GM23338 (cell line): Measurements from ENCODE around the gene VWA5A. TPM values are rescaled to one million over a fixed set of nuclear protein-coding genes. Genes with fewer than 3 reads are reported as not detected.

Source experiments
- ATAC-seq: fragments of 200-7000 bp; cut with Tn5 transposase; 3 replicates; pipeline ENCODE4 v1.9.1; 2020
- DNase-seq: peaks from one replicate; pipeline ENCODE4 v3.0.0-alpha.2; 2015; ENCODE audit warnings: low spot score
- H2AFZ ChIP-seq: fragments of 200-600 bp; sonication (generic); 2 replicates; pipeline ENCODE4 v1.8.0; 2016; ENCODE audit warnings: antibody characterized with exemption, mild to moderate bottlenecking, moderate library complexity
- H3F3A ChIP-seq: fragments of 200-600 bp; sonication (generic); replicated peaks from 2 replicates; pipeline ENCODE4 v1.8.0; 2017; ENCODE audit warnings: antibody characterized with exemption, mixed run types, low read depth
- H3K27ac ChIP-seq: fragments of 200-600 bp; sonication (generic); 2 replicates; pipeline ENCODE4 v1.6.1; 2016; ENCODE audit warnings: low read depth
- H3K27me3 ChIP-seq: fragments of 200-600 bp; sonication (generic); 2 replicates; pipeline ENCODE4 v1.8.0; 2016; ENCODE audit warnings: mild to moderate bottlenecking, mixed run types, moderate library complexity; ENCODE audit not compliant: insufficient read depth
- H3K36me3 ChIP-seq: fragments of 200-600 bp; sonication (generic); 2 replicates; pipeline ENCODE4 v1.8.0; 2016; ENCODE audit warnings: mild to moderate bottlenecking; ENCODE audit not compliant: insufficient read depth
- H3K4me1 ChIP-seq: fragments of 200-600 bp; sonication (generic); 2 replicates; pipeline ENCODE4 v1.8.0; 2016; ENCODE audit warnings: mild to moderate bottlenecking, moderate library complexity; ENCODE audit not compliant: insufficient read depth
- H3K4me2 ChIP-seq: fragments of 200-600 bp; sonication (generic); 2 replicates; pipeline ENCODE4 v1.7.1; 2017; ENCODE audit warnings: mixed run types
- H3K4me3 ChIP-seq: fragments of 200-600 bp; sonication (generic); 2 replicates; pipeline ENCODE4 v1.6.1; 2016; ENCODE audit warnings: mixed run types
- H3K79me2 ChIP-seq: fragments of 200-600 bp; sonication (generic); replicated peaks from 2 replicates; pipeline ENCODE4 v1.8.0; 2017; ENCODE audit warnings: mild to moderate bottlenecking; ENCODE audit not compliant: insufficient read depth
- H3K9me2 ChIP-seq: fragments of 200-600 bp; sonication (generic); 2 replicates; pipeline ENCODE4 v1.8.0; 2017; ENCODE audit not compliant: insufficient read depth
- H4K20me1 ChIP-seq: fragments of 200-600 bp; sonication (generic); replicated peaks from 2 replicates; pipeline ENCODE4 v1.8.0; 2017; ENCODE audit warnings: mild to moderate bottlenecking; ENCODE audit not compliant: insufficient read depth
- H3K27ac Mint-ChIP-seq: 2 replicates; pipeline ENCODE4 v1.8.0; 2020; ENCODE audit warnings: inconsistent platforms, mild to moderate bottlenecking, moderate library complexity, mixed read lengths
- H3K27me3 Mint-ChIP-seq: 3 replicates; pipeline ENCODE4 v1.8.0; 2022; ENCODE audit warnings: low read depth, mild to moderate bottlenecking, moderate library complexity, mixed read lengths, inconsistent platforms; ENCODE audit not compliant: insufficient read depth, poor library complexity
- H3K36me3 Mint-ChIP-seq: 3 replicates; pipeline ENCODE4 v1.8.0; 2021; ENCODE audit warnings: low read depth, mild to moderate bottlenecking, inconsistent platforms, moderate library complexity, mixed read lengths
- H3K4me1 Mint-ChIP-seq: 3 replicates; pipeline ENCODE4 v1.8.0; 2020; ENCODE audit warnings: mild to moderate bottlenecking, inconsistent platforms, mixed read lengths
- H3K4me3 Mint-ChIP-seq: 3 replicates; pipeline ENCODE4 v1.8.0; 2021; ENCODE audit warnings: moderate library complexity, mild to moderate bottlenecking, inconsistent platforms, mixed read lengths
- H3K9me3 Mint-ChIP-seq: 3 replicates; pipeline ENCODE4 v1.8.0; 2020; ENCODE audit warnings: moderate library complexity, mild to moderate bottlenecking, inconsistent platforms, mixed read lengths
- EZH2 ChIP-seq: fragments of 200-600 bp; sonication (generic); IDR thresholded peaks from one replicate; pipeline ENCODE4 v1.8.0; 2017; ENCODE audit warnings: antibody characterized with exemption, mild to moderate bottlenecking, low read depth; ENCODE audit not compliant: unreplicated experiment
- REST ChIP-seq: IDR thresholded peaks from one replicate; pipeline ENCODE4 v1.6.1; 2018; ENCODE audit warnings: antibody characterized with exemption; ENCODE audit not compliant: unreplicated experiment
- STAT1 ChIP-seq: IDR thresholded peaks from one replicate; pipeline ENCODE4 v1.6.1; 2016; ENCODE audit warnings: antibody characterized with exemption; ENCODE audit not compliant: unreplicated experiment
- ZNF114 ChIP-seq: fragments of 250-450 bp; sonication (Bioruptor Pico); IDR thresholded peaks from 2 replicates; pipeline ENCODE4 v1.5.0; 2020; ENCODE audit warnings: mild to moderate bottlenecking, moderate library complexity
- ZNF462 ChIP-seq: fragments of 250-450 bp; sonication (Bioruptor Pico); IDR thresholded peaks from 2 replicates; pipeline ENCODE4 v1.5.0; 2020; ENCODE audit warnings: mild to moderate bottlenecking, moderate library complexity
- polyA plus RNA-seq: library from polyadenylated mRNA; unstranded; fragments of >200 nt; fragmentation: Nextera tagmentation; extraction: Ambion mirVana; gene quantifications from 2 replicates; pipeline ENCODE4 v1.2.1, GENCODE V29; 2016
- total RNA-seq: library from RNA; depleted of rRNA; stranded (reverse); fragments of >200 nt; shearing (Covaris generic); gene quantifications from 2 replicates; pipeline ENCODE4 v1.2.3, GENCODE V29; 2014
- TF ChIP-seq, protein P1 (sequence below), 2 experiments: fragments of 200-600 bp in 1 of 2; sonication (generic) in 1 of 2; conservative IDR thresholded peaks; 2 replicates each; pipeline versions ENCODE4 v1.5.1 to v1.6.1; 2016 to 2017; ENCODE audit warnings: antibody characterized with exemption in 2 of 2, low read depth in 2 of 2, mild to moderate bottlenecking in 2 of 2, moderate library complexity in 1 of 2
- TF ChIP-seq, protein P2 (sequence below): IDR thresholded peaks from 2 replicates; pipeline ENCODE4 v1.6.1; 2016; ENCODE audit warnings: antibody characterized with exemption

The VWA5A gene
- total and polyA plus RNA-seq, 2 experiments from 2014 or later, result 10.0 to 13.5 TPM

- Mint-ChIP-seq H3K27ac (no peak overlapping the region), H3K4me3 (no peak overlapping the region)
Measured at GRCh38 chr11:124077266-124077665, 38.0 kb upstream of the VWA5A start.

More at GRCh38 chr11:124077266-124077665, 38.0 kb upstream of the VWA5A start:
- H3K4me1 ChIP-seq, result peaks cover 5% of the 10 kb centered on the region; the same call in 1 of the 2 replicates
- H4K20me1 ChIP-seq, result no peaks in the 10 kb centered on the region; the same call in 1 of the 2 replicates
- no peak overlapping the region for H3K27ac ChIP-seq
- H2AFZ ChIP-seq, result no peak overlapping the region
- no peaks in the 10 kb centered on the region; the same call in 2 of the 3 replicates for H3K36me3 Mint-ChIP-seq
- H3K27me3 Mint-ChIP-seq, result peaks cover 2% of the 10 kb centered on the region
- H3K9me2 ChIP-seq, result no peaks in the 10 kb centered on the region
- 0 out of 2 replicates have a peak overlapping the region, but pooled peaks have one; percentile 76 for H3K4me3 ChIP-seq
- H3K79me2 ChIP-seq, result no peaks in the 10 kb centered on the region
- no peak for DNase-seq
- TF ChIP-seq STAT1 (no peak), REST (no peak), ZNF462 (CRISPR knock-in tag) (no peak), ZNF114 (CRISPR knock-in tag) (no peak), EZH2 (no peak)
- TF ChIP-seq, protein P1, sequence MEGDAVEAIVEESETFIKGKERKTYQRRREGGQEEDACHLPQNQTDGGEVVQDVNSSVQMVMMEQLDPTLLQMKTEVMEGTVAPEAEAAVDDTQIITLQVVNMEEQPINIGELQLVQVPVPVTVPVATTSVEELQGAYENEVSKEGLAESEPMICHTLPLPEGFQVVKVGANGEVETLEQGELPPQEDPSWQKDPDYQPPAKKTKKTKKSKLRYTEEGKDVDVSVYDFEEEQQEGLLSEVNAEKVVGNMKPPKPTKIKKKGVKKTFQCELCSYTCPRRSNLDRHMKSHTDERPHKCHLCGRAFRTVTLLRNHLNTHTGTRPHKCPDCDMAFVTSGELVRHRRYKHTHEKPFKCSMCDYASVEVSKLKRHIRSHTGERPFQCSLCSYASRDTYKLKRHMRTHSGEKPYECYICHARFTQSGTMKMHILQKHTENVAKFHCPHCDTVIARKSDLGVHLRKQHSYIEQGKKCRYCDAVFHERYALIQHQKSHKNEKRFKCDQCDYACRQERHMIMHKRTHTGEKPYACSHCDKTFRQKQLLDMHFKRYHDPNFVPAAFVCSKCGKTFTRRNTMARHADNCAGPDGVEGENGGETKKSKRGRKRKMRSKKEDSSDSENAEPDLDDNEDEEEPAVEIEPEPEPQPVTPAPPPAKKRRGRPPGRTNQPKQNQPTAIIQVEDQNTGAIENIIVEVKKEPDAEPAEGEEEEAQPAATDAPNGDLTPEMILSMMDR (conservative IDR thresholded peaks at IDR 0.05; ENCODE audit: low read depth in 2 of 2), result no peak
- TF ChIP-seq, protein P2, sequence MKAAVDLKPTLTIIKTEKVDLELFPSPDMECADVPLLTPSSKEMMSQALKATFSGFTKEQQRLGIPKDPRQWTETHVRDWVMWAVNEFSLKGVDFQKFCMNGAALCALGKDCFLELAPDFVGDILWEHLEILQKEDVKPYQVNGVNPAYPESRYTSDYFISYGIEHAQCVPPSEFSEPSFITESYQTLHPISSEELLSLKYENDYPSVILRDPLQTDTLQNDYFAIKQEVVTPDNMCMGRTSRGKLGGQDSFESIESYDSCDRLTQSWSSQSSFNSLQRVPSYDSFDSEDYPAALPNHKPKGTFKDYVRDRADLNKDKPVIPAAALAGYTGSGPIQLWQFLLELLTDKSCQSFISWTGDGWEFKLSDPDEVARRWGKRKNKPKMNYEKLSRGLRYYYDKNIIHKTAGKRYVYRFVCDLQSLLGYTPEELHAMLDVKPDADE, result no peak
- no peaks in the 10 kb centered on the region for H3K36me3 ChIP-seq
- ATAC-seq, result no peak
- no peaks in the 10 kb centered on the region for H3F3A ChIP-seq
- no peaks in the 10 kb centered on the region for H3K27me3 ChIP-seq
- no peak overlapping the region for H3K4me2 ChIP-seq
- peaks cover 2% of the 10 kb centered on the region for H3K4me1 Mint-ChIP-seq
- H3K9me3 Mint-ChIP-seq, result no peaks in the 10 kb centered on the region
